GM12865 (cell line): ENCODE data around the gene MPP4.

Experiments
- DNase-seq: peaks from one replicate; pipeline ENCODE4 v3.0.0; 2010; ENCODE audit warnings: low read depth
- H3K4me3 ChIP-seq: 2 replicates; pipeline ENCODE4 v1.5.1; 2011; ENCODE audit warnings: mild to moderate bottlenecking, low read depth, low read length, control low read depth
- TF ChIP-seq, protein P1 (sequence below): IDR thresholded peaks from 2 replicates; pipeline ENCODE4 v1.5.1; 2011; ENCODE audit warnings: low read length, control low read depth, low read depth, inconsistent platforms; ENCODE audit not compliant: insufficient read depth; ENCODE audit errors: missing control alignments

Gene MPP4

DNA sequence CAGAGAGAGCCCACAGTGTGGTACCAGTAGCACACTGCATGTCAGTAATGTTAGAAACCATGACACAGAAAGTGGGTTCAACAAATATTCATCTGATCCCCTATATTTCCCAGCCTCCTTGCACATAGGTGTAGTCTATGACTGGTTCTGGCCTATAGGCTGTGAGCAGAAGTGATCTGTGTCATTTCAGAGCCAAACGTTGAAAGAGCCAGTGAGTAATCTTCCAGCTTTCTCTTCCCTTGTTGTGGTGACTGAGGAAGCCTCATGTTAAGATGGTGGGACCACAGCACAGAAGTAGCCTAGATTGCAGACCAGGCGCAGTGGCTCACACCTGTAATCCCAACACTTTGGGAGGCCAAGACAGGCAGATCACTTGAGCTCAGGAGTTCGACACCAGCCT, 59.2 kb downstream of the MPP4 start:
- DNase-seq: no peak
- no peak overlapping the region for H3K4me3 ChIP-seq
- TF ChIP-seq, protein P1, sequence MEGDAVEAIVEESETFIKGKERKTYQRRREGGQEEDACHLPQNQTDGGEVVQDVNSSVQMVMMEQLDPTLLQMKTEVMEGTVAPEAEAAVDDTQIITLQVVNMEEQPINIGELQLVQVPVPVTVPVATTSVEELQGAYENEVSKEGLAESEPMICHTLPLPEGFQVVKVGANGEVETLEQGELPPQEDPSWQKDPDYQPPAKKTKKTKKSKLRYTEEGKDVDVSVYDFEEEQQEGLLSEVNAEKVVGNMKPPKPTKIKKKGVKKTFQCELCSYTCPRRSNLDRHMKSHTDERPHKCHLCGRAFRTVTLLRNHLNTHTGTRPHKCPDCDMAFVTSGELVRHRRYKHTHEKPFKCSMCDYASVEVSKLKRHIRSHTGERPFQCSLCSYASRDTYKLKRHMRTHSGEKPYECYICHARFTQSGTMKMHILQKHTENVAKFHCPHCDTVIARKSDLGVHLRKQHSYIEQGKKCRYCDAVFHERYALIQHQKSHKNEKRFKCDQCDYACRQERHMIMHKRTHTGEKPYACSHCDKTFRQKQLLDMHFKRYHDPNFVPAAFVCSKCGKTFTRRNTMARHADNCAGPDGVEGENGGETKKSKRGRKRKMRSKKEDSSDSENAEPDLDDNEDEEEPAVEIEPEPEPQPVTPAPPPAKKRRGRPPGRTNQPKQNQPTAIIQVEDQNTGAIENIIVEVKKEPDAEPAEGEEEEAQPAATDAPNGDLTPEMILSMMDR: no peak

DNA sequence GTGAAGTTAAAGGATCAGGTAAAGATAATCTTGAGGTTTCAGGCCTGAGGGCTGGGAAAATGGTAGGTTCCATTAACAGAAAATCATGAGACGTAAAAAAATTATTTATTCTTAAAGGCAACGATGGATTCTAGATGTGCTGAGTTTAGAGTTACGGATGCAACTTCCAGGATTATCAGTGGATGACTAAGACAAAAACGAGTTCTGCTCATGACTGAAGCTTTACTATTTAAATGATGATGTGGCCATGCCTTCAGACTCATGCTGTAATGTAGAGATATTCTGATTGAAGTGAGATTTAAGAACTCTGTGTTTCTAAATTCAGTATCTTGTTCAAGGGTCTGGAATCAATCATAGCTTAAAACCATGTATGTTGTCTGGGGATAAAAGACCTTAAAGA, 60.1 kb downstream of the MPP4 start:
- TF ChIP-seq, protein P1: no peak
- H3K4me3 ChIP-seq: no peak overlapping the region
- no peak for DNase-seq

DNA sequence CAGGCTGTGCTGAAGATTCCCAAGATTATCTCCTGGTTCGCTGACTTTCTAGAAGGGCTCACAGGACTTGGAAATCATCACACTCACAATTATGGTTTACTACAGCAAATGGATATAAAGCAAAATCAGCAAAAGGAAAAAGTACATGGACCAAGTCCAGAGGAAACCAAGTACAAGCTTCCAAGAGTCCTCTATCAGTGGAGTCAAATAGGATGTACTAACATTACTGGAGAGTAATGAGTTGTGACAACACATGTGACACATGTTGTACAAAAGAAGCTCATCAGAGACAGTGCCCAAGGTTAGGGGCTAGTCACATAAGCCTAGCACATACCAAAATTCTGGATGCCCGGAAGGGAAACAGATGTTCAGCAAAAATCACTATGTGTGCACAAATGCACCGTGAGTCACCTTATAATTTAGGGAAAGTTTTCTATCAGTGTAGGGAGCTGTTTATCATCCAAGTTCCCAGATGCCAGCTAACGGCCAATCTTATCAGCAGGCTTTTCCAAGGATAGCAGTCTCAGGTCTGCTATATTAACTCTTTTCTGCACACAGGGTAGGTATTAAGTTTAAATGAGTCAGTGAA, 64.7 kb downstream of the MPP4 start:
- DNase-seq: no peak
- H3K4me3 ChIP-seq: no peak overlapping the region
- TF ChIP-seq, protein P1: no peak

DNA sequence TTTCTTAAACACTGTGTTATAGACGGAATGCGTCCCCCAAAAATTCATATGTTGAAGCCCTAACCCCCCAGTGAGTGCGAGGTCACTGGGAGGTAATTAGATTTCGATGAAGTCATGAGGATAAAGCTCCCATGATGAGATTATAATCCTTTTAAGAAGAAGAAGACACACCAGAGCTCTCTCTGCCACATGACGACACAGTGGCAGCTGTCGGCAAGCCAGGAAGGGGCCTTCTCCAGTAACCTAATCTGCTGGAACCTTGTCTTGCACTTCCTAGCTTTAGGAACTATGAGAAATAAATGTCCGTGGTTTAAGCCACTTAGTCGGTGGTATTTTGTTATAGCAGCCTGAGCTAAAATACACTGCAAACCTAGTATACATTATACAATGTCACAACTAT, 67.4 kb downstream of the MPP4 start:
- TF ChIP-seq, protein P1: no peak
- H3K4me3 ChIP-seq: no peak overlapping the region
- no peak for DNase-seq

DNA sequence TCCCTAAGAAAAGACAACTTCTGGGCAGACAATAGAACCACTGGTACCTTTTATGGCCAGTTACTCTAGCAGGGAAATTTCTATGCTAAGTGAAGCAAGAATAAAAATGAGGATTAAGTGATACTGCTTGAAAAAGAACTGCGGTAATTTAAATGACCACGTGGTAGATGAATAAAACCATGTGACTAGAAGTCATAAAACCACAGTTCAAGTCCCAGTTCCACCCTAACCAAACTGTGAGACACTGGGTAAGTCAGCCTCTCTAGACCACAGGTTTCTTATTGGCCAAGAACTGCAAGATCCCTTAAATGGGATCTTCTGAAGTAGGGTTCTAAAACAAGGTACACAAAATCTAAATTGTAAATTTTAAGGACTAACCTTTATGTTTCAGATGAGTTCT, 67.9 kb downstream of the MPP4 start:
- DNase-seq: no peak
- TF ChIP-seq, protein P1: no peak
- H3K4me3 ChIP-seq: no peak overlapping the region

DNA sequence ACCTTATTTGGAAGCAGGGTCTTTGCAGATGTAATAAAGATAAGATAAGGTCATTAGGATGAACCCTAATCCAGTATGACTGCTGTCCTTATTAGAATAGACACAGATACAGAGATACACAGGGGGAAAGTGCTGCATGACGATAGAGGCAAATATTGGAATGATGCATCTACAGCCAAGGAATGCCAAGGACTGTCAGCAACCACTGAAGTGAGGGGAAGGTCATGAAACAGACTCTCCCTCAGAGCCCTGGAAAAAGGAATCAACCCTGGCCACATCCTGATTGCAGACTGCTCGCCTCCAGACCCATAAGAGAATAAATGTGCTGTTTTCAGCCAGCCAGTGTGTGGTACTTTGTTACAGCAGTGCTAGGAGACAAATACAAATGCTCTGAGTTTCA, 69.9 kb downstream of the MPP4 start:
- H3K4me3 ChIP-seq: no peak overlapping the region
- TF ChIP-seq, protein P1: no peak
- no peak for DNase-seq

DNA sequence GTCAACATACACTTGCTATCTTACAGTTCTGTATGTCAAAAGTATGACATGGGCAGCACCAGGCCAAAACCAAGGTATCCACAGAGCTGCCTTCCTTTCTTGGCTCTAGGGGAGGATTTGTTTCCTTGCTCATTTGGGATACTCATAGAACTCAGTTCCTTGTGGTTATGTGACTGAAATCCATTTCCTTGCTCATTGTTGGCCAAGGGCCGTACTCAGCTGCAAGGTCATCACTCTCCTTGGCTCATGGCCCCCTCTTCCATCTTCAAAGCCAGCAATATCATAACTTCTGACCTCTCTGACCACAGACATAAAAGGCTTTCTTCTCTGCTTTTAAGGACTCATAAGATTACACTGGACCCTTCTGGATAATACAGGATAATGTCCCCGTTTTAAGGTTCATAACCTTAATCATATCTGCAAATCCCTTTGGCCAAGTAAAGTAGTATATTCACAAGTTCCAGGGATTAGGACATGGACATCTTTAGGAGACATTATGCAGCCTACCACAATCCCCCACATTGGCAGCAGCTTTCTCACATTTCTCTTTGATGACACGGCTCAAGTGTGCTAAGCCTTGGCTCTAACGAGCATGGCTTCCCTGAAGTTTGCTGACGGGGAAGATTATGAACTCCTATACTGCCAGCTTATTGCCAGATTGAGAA, 76.0 kb downstream of the MPP4 start:
- no peak overlapping the region for H3K4me3 ChIP-seq
- TF ChIP-seq, protein P1: no peak
- DNase-seq: no peak
